ENCODE measurements around the gene MRPL37.

Gene MRPL37

DNA sequence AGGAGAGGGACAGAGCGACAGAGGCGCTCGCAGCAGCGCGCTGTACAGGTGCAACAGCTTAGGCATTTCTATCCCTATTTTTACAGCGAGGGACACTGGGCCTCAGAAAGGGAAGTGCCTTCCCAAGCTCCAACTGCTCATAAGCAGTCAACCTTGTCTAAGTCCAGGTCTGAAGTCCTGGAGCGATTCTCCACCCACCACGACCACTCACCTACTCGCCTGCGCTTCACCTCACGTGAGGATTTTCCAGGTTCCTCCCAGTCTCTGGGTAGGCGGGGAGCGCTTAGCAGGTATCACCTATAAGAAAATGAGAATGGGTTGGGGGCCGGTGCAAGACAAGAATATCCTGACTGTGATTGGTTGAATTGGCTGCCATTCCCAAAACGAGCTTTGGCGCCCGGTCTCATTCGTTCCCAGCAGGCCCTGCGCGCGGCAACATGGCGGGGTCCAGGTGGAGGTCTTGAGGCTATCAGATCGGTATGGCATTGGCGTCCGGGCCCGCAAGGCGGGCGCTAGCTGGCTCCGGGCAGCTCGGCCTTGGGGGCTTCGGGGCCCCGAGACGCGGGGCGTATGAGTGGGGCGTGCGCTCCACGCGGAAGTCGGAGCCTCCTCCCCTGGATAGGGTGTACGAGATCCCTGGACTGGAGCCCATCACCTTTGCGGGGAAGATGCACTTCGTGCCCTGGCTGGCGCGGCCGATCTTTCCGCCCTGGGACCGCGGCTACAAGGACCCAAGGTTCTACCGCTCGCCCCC is at the start of gene MRPL37, which contains the start of gene CYB5RL:
Gene MRPL37 (plus strand): TSS at position 403 of the 754 bp plus-strand sequence. CDS start 77 bp downstream, at position 480.
Gene CYB5RL (minus strand): TSS at position 266 of the 754 bp plus-strand sequence. CDS start 4,414 bp downstream, outside the sequence.
- Histone ChIP-seq H3K27ac (ENCODE audit: low read depth, low read length) (peak within 1 kb of the TSS; percentile 60), H3K9ac (ENCODE audit: low read length) (peak within 1 kb of the TSS; percentile 71), H3K4me1 (ENCODE audit: control insufficient read depth, insufficient read depth, low read length) (peaks cover 9% of the 10 kb centered on the region), H3K27me3 (ENCODE audit: control insufficient read depth, insufficient read depth, low read length) (no peaks in the 10 kb centered on the region), H3K36me3 (ENCODE audit: control insufficient read depth, insufficient read depth, low read length) (no peaks in the 10 kb centered on the region), H3K4me3 (ENCODE audit: low read length) (peak within 1 kb of the TSS; percentile 92)

DNA sequence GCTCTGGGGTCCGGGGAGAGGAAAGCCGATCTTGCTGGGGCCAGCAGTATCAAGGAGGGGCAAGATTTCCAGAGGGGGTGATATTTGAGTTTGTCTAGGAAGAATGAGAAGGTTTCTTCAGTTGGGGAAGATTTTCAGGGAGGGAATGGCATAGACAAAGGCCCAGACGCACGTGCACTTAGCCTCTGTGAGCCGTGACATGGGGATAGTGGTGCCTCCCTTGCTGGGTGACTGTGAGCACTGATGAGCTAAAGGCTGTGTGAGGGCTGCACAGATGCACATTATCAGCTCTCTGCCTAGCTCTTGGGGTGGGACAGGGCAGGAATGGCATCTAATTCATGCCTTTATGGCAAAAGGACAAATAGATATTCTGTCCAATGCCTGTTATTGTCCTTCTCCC is 49.0 kb upstream of the MRPL37 start:
- no peaks in the 10 kb centered on the region for H3K27me3 ChIP-seq (ENCODE audit: control insufficient read depth, insufficient read depth, low read length)
- H3K36me3 ChIP-seq (ENCODE audit: control insufficient read depth, insufficient read depth, low read length): no peaks in the 10 kb centered on the region
- no peak overlapping the region for H3K9ac ChIP-seq (ENCODE audit: low read length)
- H3K4me3 ChIP-seq (ENCODE audit: low read length): no peak overlapping the region
- H3K27ac ChIP-seq (ENCODE audit: low read depth, low read length): no peak overlapping the region
- no peaks in the 10 kb centered on the region for H3K4me1 ChIP-seq (ENCODE audit: control insufficient read depth, insufficient read depth, low read length)

DNA sequence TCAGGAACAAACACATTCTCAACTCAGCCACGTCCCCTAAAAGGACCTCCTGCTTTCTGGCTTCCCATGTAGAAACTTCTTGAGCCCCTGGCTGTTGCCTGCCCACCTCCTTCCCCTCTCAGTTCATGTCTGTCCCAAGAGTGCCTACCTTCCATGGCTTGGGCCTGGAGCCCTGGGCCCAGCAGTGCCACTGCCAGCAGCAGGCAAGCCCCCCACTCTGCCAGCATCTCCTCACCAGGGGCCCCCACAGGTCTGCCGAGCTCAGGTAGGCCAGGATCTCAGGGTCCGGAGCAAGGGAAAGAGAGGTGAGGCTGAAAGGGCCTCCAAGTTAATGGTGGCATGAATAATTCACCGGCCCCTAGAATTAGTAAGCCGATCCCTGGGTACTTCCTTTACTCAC is 47.3 kb upstream of the MRPL37 start, which contains the start of gene CDCP2:
Gene CDCP2 (minus strand): TSS at position 305 of the 400 bp plus-strand sequence. CDS start 78 bp downstream, at position 227.
- no peak within 1 kb of the TSS for H3K4me3 ChIP-seq (ENCODE audit: low read length)
- H3K27me3 ChIP-seq (ENCODE audit: control insufficient read depth, insufficient read depth, low read length): no peaks in the 10 kb centered on the region

DNA sequence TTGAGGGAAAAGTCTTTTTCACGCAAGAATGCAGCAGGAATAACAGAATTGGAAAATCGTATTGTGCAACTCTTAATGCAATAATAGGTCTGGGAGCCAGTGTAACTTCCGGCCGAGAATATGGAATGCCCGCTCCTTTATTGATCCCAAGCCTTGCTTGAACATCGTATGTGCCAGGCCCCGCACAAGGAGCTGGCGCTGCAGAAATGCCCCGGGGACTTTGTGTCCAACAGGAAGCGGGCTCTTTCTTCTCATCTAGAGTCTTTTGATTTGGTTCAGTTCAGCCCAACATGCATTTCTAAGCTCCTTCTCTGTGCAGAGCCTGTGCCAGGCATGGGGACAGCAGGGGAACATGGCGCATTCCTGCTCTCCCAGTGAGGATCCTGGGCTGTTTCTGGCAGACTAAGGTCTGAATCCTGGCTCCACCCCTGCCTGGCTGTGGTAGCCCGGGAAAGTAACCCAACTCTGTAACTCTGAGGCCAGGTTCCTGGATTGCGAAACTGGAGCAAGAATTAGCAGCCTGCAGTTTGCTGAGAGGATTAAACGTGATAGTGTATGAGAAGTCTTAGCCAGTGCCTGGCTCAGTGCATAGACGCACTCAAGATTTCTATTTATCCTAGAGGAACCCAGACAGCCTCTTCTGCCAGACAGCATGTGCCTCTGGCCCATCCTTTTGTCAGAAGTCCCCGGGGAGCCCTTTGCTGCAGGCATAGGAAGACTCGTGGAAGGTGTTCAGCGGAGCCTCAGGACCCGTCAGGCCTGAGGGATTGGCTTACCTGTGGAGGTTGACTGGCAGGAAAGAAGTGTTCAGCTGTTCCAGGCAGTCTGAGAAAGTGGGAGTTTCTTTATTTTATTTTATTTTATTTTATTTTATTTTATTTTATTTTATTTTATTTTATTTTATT is 46.2 kb upstream of the MRPL37 start:
- Histone ChIP-seq H3K4me1 (ENCODE audit: control insufficient read depth, insufficient read depth, low read length) (no peaks in the 10 kb centered on the region), H3K27ac (ENCODE audit: low read depth, low read length) (no peak overlapping the region), H3K4me3 (ENCODE audit: low read length) (no peak overlapping the region), H3K36me3 (ENCODE audit: control insufficient read depth, insufficient read depth, low read length) (no peaks in the 10 kb centered on the region), H3K9ac (ENCODE audit: low read length) (no peak overlapping the region), H3K27me3 (ENCODE audit: control insufficient read depth, insufficient read depth, low read length) (no peaks in the 10 kb centered on the region)

More for the DNA sequence above, 47.3 kb upstream of the MRPL37 start, which contains the start of gene CDCP2:
- Histone ChIP-seq H3K9ac (ENCODE audit: low read length) (no peak within 1 kb of the TSS), H3K4me1 (ENCODE audit: control insufficient read depth, insufficient read depth, low read length) (no peaks in the 10 kb centered on the region), H3K36me3 (ENCODE audit: control insufficient read depth, insufficient read depth, low read length) (no peaks in the 10 kb centered on the region), H3K27ac (ENCODE audit: low read depth, low read length) (no peak within 1 kb of the TSS)

DNA sequence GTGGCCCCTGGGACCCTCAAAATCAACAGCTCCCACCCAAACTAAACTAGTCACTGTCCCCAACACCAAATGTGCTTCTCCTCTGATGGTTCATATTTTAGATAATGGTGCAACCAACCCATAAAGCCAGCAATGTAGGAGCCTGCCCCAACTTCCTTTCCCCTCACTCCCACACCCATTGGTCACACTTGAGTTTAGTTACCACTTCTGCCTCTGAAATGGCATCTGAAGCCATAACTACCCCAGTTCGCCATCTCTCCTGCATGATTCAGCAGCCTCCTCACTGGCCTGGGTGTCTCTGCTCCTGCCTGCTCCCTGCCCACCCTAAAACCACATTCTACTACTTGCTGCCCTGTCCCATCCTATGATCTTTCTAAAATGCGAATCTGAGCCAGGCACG is 43.8 kb upstream of the MRPL37 start:
- no peaks in the 10 kb centered on the region for H3K36me3 ChIP-seq (ENCODE audit: control insufficient read depth, insufficient read depth, low read length)
- H3K9ac ChIP-seq (ENCODE audit: low read length): no peak overlapping the region
- no peak overlapping the region for H3K27ac ChIP-seq (ENCODE audit: low read depth, low read length)
- no peaks in the 10 kb centered on the region for H3K27me3 ChIP-seq (ENCODE audit: control insufficient read depth, insufficient read depth, low read length)
- no peaks in the 10 kb centered on the region for H3K4me1 ChIP-seq (ENCODE audit: control insufficient read depth, insufficient read depth, low read length)
- no peak overlapping the region for H3K4me3 ChIP-seq (ENCODE audit: low read length)

DNA sequence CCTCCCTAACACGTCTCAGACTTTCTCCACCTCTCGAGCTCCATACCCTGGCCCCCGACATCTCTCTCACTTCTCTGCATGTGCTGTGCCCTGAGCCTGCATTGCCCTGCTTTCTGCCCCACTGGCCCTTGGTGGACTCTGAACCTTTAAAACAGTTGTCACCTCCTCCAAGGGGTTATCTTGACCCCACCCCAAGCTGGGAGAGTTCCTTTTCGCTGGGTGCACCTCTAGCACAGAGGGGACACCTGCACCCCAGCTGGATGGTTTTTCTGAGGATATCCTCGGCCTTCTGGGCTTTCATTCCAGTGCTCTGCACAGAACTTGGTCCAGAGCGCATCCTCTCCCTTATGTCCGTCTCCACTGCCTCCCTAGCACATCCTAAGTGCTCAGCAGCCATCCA is 43.0 kb upstream of the MRPL37 start:
- no peak overlapping the region for H3K27ac ChIP-seq (ENCODE audit: low read depth, low read length)
- H3K9ac ChIP-seq (ENCODE audit: low read length): no peak overlapping the region
- no peaks in the 10 kb centered on the region for H3K36me3 ChIP-seq (ENCODE audit: control insufficient read depth, insufficient read depth, low read length)
- no peaks in the 10 kb centered on the region for H3K4me1 ChIP-seq (ENCODE audit: control insufficient read depth, insufficient read depth, low read length)
- no peak overlapping the region for H3K4me3 ChIP-seq (ENCODE audit: low read length)
- H3K27me3 ChIP-seq (ENCODE audit: control insufficient read depth, insufficient read depth, low read length): no peaks in the 10 kb centered on the region

DNA sequence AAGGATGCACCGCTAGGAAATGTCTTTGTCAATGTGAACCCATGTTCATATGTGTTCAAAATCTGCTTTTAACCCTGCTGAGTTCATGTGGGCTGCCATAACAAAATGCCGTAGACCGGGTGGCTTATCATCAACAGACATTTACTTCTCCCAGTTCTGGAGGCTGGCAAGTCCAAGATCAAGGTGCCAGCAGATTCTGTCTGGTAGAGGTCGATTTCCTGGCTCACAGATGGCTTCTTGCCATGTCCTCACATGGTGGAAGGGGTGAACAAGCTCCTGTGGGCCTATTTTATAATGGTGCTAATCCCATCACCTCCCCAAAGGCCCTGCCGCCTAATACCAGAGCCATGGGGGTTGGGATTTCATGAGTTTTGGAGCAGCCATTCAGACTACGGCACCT is 42.6 kb upstream of the MRPL37 start:
- Histone ChIP-seq H3K4me1 (ENCODE audit: control insufficient read depth, insufficient read depth, low read length) (no peaks in the 10 kb centered on the region), H3K27me3 (ENCODE audit: control insufficient read depth, insufficient read depth, low read length) (no peaks in the 10 kb centered on the region), H3K36me3 (ENCODE audit: control insufficient read depth, insufficient read depth, low read length) (no peaks in the 10 kb centered on the region), H3K4me3 (ENCODE audit: low read length) (no peak overlapping the region), H3K9ac (ENCODE audit: low read length) (no peak overlapping the region), H3K27ac (ENCODE audit: low read depth, low read length) (no peak overlapping the region)

DNA sequence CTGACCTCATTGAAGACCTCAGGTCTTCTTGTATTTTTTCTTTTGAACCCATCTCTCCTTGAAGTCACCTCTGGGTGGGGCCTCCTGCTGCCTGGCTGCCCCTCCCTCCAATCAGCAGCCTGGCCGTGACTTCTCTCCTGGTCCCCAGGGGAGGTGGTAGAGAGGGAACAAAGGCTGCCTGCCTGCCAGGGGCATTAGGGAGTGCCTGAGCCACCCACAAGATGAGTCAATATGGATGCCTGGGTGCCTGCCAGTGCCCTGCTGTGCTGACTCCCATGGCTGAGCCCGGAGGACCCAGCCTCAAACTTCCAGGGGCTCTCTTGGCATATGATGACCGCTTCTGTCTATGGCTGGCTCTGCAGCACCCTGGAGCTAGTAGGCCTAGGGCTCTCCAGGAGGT is 41.9 kb upstream of the MRPL37 start:
- H3K4me3 ChIP-seq (ENCODE audit: low read length): no peak overlapping the region
- no peaks in the 10 kb centered on the region for H3K36me3 ChIP-seq (ENCODE audit: control insufficient read depth, insufficient read depth, low read length)
- no peak overlapping the region for H3K27ac ChIP-seq (ENCODE audit: low read depth, low read length)
- no peaks in the 10 kb centered on the region for H3K27me3 ChIP-seq (ENCODE audit: control insufficient read depth, insufficient read depth, low read length)
- H3K4me1 ChIP-seq (ENCODE audit: control insufficient read depth, insufficient read depth, low read length): no peaks in the 10 kb centered on the region
- H3K9ac ChIP-seq (ENCODE audit: low read length): no peak overlapping the region

DNA sequence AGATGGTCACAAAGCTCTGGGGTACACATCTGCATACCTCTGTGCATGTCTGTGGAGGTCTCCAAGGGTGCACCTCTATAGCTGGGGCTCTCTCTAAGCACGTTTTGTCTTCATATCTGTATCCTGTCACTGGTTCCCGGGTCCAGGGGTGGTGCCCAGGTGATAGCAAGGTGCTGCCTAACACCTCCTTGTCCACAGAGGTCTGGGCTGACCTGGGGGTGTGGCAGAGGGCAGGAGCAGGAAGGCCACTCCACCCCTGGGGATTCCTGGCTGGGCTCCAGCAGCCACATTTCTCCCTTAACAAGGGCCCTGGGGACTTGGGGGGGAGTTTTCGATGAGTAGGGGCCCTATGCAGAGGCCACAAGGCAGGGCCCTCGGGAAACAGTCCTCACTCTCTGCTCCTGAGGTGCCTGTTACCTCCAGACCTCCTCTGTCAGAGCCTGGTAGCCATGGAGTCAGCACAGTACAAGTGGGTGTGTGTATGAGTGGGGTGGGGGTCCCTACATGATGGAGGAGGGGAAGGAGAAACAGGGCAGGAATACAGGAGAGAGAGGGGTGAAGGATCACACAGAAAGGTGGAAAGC is 40.1 kb upstream of the MRPL37 start:
- Histone ChIP-seq H3K4me3 (ENCODE audit: low read length) (no peak overlapping the region), H3K27me3 (ENCODE audit: control insufficient read depth, insufficient read depth, low read length) (no peaks in the 10 kb centered on the region), H3K36me3 (ENCODE audit: control insufficient read depth, insufficient read depth, low read length) (no peaks in the 10 kb centered on the region), H3K4me1 (ENCODE audit: control insufficient read depth, insufficient read depth, low read length) (no peaks in the 10 kb centered on the region), H3K27ac (ENCODE audit: low read depth, low read length) (no peak overlapping the region), H3K9ac (ENCODE audit: low read length) (no peak overlapping the region)

DNA sequence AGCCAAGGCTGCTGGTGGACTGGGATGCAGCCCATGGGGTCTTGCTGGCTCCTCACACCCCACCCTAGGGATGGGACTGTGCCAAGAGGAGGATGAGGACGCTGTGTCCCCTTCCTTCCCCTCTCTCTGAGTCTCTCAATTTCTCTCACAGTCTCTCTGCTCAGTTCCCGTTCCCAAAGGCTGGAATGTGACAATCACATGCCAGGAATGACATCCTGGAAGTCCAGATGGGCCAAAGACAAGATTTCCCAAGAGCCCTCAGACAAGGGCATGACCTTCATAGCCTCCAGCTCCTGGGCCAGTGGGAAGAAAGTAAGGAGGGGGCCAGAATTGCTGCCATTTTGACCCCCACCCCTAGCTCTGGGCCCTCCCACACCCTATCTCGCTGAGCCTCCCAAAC is 39.6 kb upstream of the MRPL37 start:
- Histone ChIP-seq H3K36me3 (ENCODE audit: control insufficient read depth, insufficient read depth, low read length) (no peaks in the 10 kb centered on the region), H3K4me3 (ENCODE audit: low read length) (no peak overlapping the region), H3K27ac (ENCODE audit: low read depth, low read length) (no peak overlapping the region), H3K9ac (ENCODE audit: low read length) (no peak overlapping the region), H3K27me3 (ENCODE audit: control insufficient read depth, insufficient read depth, low read length) (no peaks in the 10 kb centered on the region), H3K4me1 (ENCODE audit: control insufficient read depth, insufficient read depth, low read length) (no peaks in the 10 kb centered on the region)

DNA sequence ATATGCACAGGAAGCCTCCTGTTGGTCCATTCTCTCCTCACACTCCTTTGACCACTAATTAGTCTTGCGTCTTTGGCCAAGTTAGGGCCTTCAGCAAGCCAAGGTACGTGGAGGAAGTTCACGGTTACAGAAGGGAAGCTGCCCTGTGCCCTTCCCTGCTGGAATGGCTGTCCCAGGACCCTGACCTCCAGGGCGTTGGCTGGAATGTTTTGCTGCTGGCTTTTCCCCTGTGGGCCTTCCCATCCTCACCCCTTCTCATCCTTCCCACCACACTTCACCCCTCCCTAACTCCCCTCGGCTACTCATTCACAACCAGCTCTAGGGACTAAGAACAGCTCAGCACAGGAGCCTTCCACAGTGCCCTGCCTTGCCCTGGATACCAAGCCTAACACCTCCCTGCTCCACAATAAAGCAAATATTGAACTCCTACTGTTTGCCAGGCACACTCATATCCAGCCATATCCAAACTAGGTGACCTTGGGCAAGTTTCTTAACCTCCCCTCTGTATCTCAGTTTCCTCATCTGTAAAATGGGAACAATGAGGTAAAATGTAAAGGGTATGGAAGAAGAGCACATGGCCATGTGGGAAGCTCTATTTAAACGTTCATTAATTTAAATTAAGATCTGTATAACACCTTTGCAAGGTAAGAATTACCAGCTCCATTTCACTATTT is 38.3 kb upstream of the MRPL37 start:
- Histone ChIP-seq H3K36me3 (ENCODE audit: control insufficient read depth, insufficient read depth, low read length) (no peaks in the 10 kb centered on the region), H3K27me3 (ENCODE audit: control insufficient read depth, insufficient read depth, low read length) (no peaks in the 10 kb centered on the region), H3K9ac (ENCODE audit: low read length) (no peak overlapping the region), H3K27ac (ENCODE audit: low read depth, low read length) (no peak overlapping the region), H3K4me3 (ENCODE audit: low read length) (no peak overlapping the region), H3K4me1 (ENCODE audit: control insufficient read depth, insufficient read depth, low read length) (no peaks in the 10 kb centered on the region)

DNA sequence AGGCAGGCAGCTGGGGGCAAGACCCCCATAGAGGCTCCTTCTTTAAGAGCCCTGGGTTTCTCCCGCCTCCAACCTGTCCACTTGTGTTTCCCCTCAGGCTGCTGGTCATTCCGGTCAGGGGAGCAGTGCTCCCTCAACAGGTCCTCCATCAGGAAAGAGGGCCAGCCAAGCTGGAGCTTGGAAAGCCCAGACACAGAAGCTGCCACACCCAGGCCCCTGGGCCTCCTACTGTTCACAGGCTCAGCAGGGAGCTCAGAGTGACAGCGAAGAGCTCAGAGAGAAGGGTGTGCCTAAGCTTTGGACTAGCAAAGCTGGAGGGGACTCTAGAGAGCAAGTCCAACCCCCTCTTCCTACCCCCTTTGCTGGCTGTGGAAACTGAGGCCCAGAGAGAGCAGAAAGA is 36.9 kb upstream of the MRPL37 start:
- H3K4me1 ChIP-seq (ENCODE audit: control insufficient read depth, insufficient read depth, low read length): no peaks in the 10 kb centered on the region
- H3K36me3 ChIP-seq (ENCODE audit: control insufficient read depth, insufficient read depth, low read length): no peaks in the 10 kb centered on the region
- H3K27ac ChIP-seq (ENCODE audit: low read depth, low read length): no peak overlapping the region
- H3K27me3 ChIP-seq (ENCODE audit: control insufficient read depth, insufficient read depth, low read length): no peaks in the 10 kb centered on the region
- H3K9ac ChIP-seq (ENCODE audit: low read length): no peak overlapping the region
- no peak overlapping the region for H3K4me3 ChIP-seq (ENCODE audit: low read length)

Data from rectal smooth muscle tissue (tissue), 1 donor.